H9 (cell line): ENCODE data around the gene PAIP1. TPM values are rescaled to one million over a fixed set of nuclear protein-coding genes. Genes with fewer than 3 reads are reported as not detected.

Source experiments
- DNase-seq: peaks from one replicate; pipeline ENCODE4 v3.0.0-alpha.2; 2017
- H2AFZ ChIP-seq: one replicate; pipeline ENCODE4 v1.6.1; 2013; ENCODE audit warnings: mild to moderate bottlenecking, low read length, control low read depth, moderate library complexity
- H2AK5ac ChIP-seq: 2 replicates; pipeline ENCODE4 v1.6.1; 2013; ENCODE audit warnings: low read length, control low read depth, mixed read lengths; ENCODE audit not compliant: insufficient read length
- H2BK120ac ChIP-seq: one replicate; pipeline ENCODE4 v1.6.1; 2013; ENCODE audit warnings: low read depth, mild to moderate bottlenecking, low read length, control low read depth, inconsistent platforms; ENCODE audit not compliant: poor library complexity, severe bottlenecking
- H2BK12ac ChIP-seq: 2 replicates; pipeline ENCODE4 v1.6.1; 2013; ENCODE audit warnings: low read length, control low read depth, mixed read lengths, low read depth; ENCODE audit not compliant: insufficient read length
- H2BK15ac ChIP-seq: 2 replicates; pipeline ENCODE4 v1.6.1; 2013; ENCODE audit warnings: low read depth, low read length, control low read depth
- H2BK20ac ChIP-seq: one replicate; pipeline ENCODE4 v1.6.1; 2013; ENCODE audit warnings: low read depth, mild to moderate bottlenecking, low read length, control low read depth, inconsistent platforms; ENCODE audit not compliant: poor library complexity, severe bottlenecking
- H2BK5ac ChIP-seq: 2 replicates; pipeline ENCODE4 v1.6.1; 2013; ENCODE audit warnings: low read length, control low read depth, mixed read lengths; ENCODE audit not compliant: insufficient read length
- H3K14ac ChIP-seq: 2 replicates; pipeline ENCODE4 v1.6.1; 2013; ENCODE audit warnings: low read length, control low read depth; ENCODE audit not compliant: insufficient read depth
- H3K18ac ChIP-seq: 2 replicates; pipeline ENCODE4 v1.6.1; 2013; ENCODE audit warnings: low read depth, mild to moderate bottlenecking, mixed read lengths, low read length, control low read depth; ENCODE audit not compliant: insufficient read length
- H3K23ac ChIP-seq: 2 replicates; pipeline ENCODE4 v1.6.1; 2013; ENCODE audit warnings: low read length, control low read depth, mixed read lengths, low read depth; ENCODE audit not compliant: insufficient read length
- H3K23me2 ChIP-seq: 2 replicates; pipeline ENCODE4 v1.6.1; 2013; ENCODE audit warnings: low read depth, mild to moderate bottlenecking, mixed read lengths, low read length, control low read depth; ENCODE audit not compliant: insufficient read length, poor library complexity, severe bottlenecking
- H3K27ac ChIP-seq: 2 replicates; pipeline ENCODE4 v1.5.1; 2013; ENCODE audit warnings: low read length, control low read depth, mixed read lengths, low read depth; ENCODE audit not compliant: insufficient read length
- H3K27me3 ChIP-seq: 2 replicates; pipeline ENCODE4 v1.6.1; 2013; ENCODE audit warnings: low read length, control low read depth, inconsistent platforms; ENCODE audit not compliant: insufficient read depth
- H3K4ac ChIP-seq: 2 replicates; pipeline ENCODE4 v1.6.1; 2013; ENCODE audit warnings: low read depth, mild to moderate bottlenecking, control low read depth, inconsistent platforms, low read length, moderate library complexity
- H3K4me1 ChIP-seq: 2 replicates; pipeline ENCODE4 v1.6.1; 2013; ENCODE audit warnings: low read length, control low read depth, inconsistent platforms; ENCODE audit not compliant: insufficient read depth
- H3K4me2 ChIP-seq: 2 replicates; pipeline ENCODE4 v1.6.1; 2013; ENCODE audit warnings: low read length, control low read depth, mixed read lengths; ENCODE audit not compliant: insufficient read length, insufficient read depth
- H3K56ac ChIP-seq: 2 replicates; pipeline ENCODE4 v1.6.1; 2013; ENCODE audit warnings: low read depth, mild to moderate bottlenecking, mixed read lengths, low read length, control low read depth; ENCODE audit not compliant: insufficient read length
- H3K79me1 ChIP-seq: 2 replicates; pipeline ENCODE4 v1.6.1; 2013; ENCODE audit warnings: low read depth, mild to moderate bottlenecking, moderate library complexity, low read length, control low read depth, inconsistent platforms; ENCODE audit not compliant: insufficient read depth, poor library complexity, severe bottlenecking
- H3K79me2 ChIP-seq: 2 replicates; pipeline ENCODE4 v1.6.1; 2013; ENCODE audit warnings: low read length, control low read depth, inconsistent platforms; ENCODE audit not compliant: insufficient read depth
- H3K9ac ChIP-seq: 2 replicates; pipeline ENCODE4 v1.6.1; 2013; ENCODE audit warnings: low read length, control low read depth, mixed read lengths; ENCODE audit not compliant: insufficient read length; ENCODE audit errors: extremely low read depth
- H3K9me3 ChIP-seq: one replicate; pipeline ENCODE4 v1.6.1; 2013; ENCODE audit warnings: low read depth, low read length, inconsistent platforms; ENCODE audit not compliant: control insufficient read depth
- H3T11ph ChIP-seq: one replicate; pipeline ENCODE4 v1.6.1; 2013; ENCODE audit warnings: mild to moderate bottlenecking, low read length, control low read depth, inconsistent platforms
- H4K20me1 ChIP-seq: one replicate; pipeline ENCODE4 v1.6.1; 2013; ENCODE audit not compliant: control insufficient read depth, insufficient read length, insufficient read depth
- H4K5ac ChIP-seq: 2 replicates; pipeline ENCODE4 v1.6.1; 2013; ENCODE audit warnings: low read depth, mild to moderate bottlenecking, mixed read lengths, low read length, control low read depth; ENCODE audit not compliant: insufficient read length
- H4K8ac ChIP-seq: replicated peaks from 2 replicates; pipeline ENCODE4 v1.6.1; 2013; ENCODE audit warnings: low read length, control low read depth, mixed read lengths, low read depth; ENCODE audit not compliant: insufficient read length
- H4K91ac ChIP-seq: 2 replicates; pipeline ENCODE4 v1.6.1; 2013; ENCODE audit warnings: low read depth, mild to moderate bottlenecking, moderate library complexity, mixed read lengths, low read length, control low read depth; ENCODE audit not compliant: insufficient read length
- H3K27ac Mint-ChIP-seq, 3 experiments: 2 replicates in 2 of 3; 3 replicates in 1 of 3; pipeline ENCODE4 v1.8.0; 2020 to 2021; ENCODE audit warnings: mixed read lengths in 3 of 3, mild to moderate bottlenecking in 1 of 3, moderate library complexity in 1 of 3
- H3K27me3 Mint-ChIP-seq: 2 replicates; pipeline ENCODE4 v1.8.0; 2021; ENCODE audit warnings: low read depth, mild to moderate bottlenecking, moderate library complexity, mixed read lengths
- H3K36me3 Mint-ChIP-seq, 3 experiments: 2 replicates in 2 of 3; 3 replicates in 1 of 3; pipeline ENCODE4 v1.8.0; 2020 to 2021; ENCODE audit warnings: low read depth in 3 of 3, mixed read lengths in 3 of 3; ENCODE audit not compliant: insufficient read depth in 1 of 3
- H3K4me1 Mint-ChIP-seq, 2 experiments: 2 replicates each; pipeline ENCODE4 v1.8.0; 2020; ENCODE audit warnings: mixed read lengths in 2 of 2
- H3K4me3 Mint-ChIP-seq, 2 experiments: 2 replicates in 1 of 2; 3 replicates in 1 of 2; pipeline ENCODE4 v1.8.0; 2020 to 2021; ENCODE audit warnings: mild to moderate bottlenecking in 2 of 2, mixed read lengths in 2 of 2, moderate library complexity in 1 of 2
- H3K9me3 Mint-ChIP-seq, 2 experiments: 2 replicates in 1 of 2; 3 replicates in 1 of 2; pipeline ENCODE4 v1.8.0; 2020; ENCODE audit warnings: mild to moderate bottlenecking in 2 of 2, mixed read lengths in 2 of 2, moderate library complexity in 1 of 2
- CTCF ChIP-seq: fragments of 200-600 bp; sonication (generic); conservative IDR thresholded peaks from 3 replicates; pipeline ENCODE4 v1.8.0; 2021; ENCODE audit warnings: antibody characterized with exemption, mild to moderate bottlenecking
- WGBS: extraction: QIAGEN DNeasy Blood & Tissue Kit; methylation state at CpG from one replicate; pipeline ENCODE4 v1.1.7; 2013; ENCODE audit warnings: missing lambda C conversion rate, low lambda C conversion rate, mixed read lengths; ENCODE audit not compliant: insufficient read length; ENCODE audit errors: extremely low coverage; 5-methylcytosine and 5-hydroxymethylcytosine counted together
- total RNA-seq: library from RNA; stranded (reverse); gene quantifications from 2 replicates; pipeline ENCODE4 v1.2.1, GENCODE V29; 2021

PAIP1 gene
- total RNA-seq, 1 experiment from 2014 or later: 92.9 TPM

DNA sequence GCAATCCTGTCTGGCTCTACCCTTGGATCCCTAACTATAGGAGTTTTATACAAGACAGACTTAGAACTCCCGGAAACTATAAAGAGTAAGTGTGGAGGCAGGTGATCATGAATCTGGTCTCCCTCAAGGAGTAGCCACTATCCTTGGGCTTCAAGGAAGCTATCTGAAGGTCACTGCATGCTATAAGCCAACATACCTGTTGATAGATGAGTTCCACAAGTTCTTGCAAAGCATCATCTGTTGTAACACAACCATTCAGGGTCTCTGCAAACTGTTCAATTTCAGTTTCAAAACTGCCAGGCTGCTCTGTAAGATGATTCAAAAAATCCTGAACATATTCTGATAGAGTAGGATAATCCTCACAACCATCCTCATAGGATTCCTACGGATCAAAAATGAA lies 9.3 kb downstream of the PAIP1 start:
- H4K8ac ChIP-seq: no peak overlapping the region
- H4K91ac ChIP-seq: no peak overlapping the region
- no peak overlapping the region for H3K4me2 ChIP-seq
- H2BK20ac ChIP-seq: no peak overlapping the region
- H3K79me1 ChIP-seq: no peaks in the 10 kb centered on the region
- no peak overlapping the region for H3K27ac ChIP-seq
- no peak overlapping the region for H3K4ac ChIP-seq
- H2AFZ ChIP-seq: no peak overlapping the region
- no peak overlapping the region for H2BK120ac ChIP-seq
- H3K9ac ChIP-seq: no peak overlapping the region
- no peak overlapping the region for H2BK15ac ChIP-seq
- Mint-ChIP-seq H3K4me1 (no peaks in the 10 kb centered on the region), H3K9me3 (no peaks in the 10 kb centered on the region), H3K36me3 (peaks cover 42 to 67% (median 54%) of the 10 kb centered on the region in 3 experiments; a peak in 6 of 7 replicates), H3K27me3 (no peaks in the 10 kb centered on the region), H3K4me3 (no peak overlapping the region), H3K27ac (no peak overlapping the region)
- DNase-seq: no peak
- H3K18ac ChIP-seq: no peak overlapping the region
- no peaks in the 10 kb centered on the region for H3K4me1 ChIP-seq
- no peaks in the 10 kb centered on the region for H3K9me3 ChIP-seq
- TF ChIP-seq CTCF: no peak
- no peaks in the 10 kb centered on the region for H3K27me3 ChIP-seq
- H3K14ac ChIP-seq: no peak overlapping the region
- no peak overlapping the region for H2BK12ac ChIP-seq
- no peak overlapping the region for H4K5ac ChIP-seq
- no peak overlapping the region for H3T11ph ChIP-seq
- no peaks in the 10 kb centered on the region for H4K20me1 ChIP-seq
- peaks cover 5% of the 10 kb centered on the region; the same call in 1 of the 2 replicates for H3K79me2 ChIP-seq
- WGBS: no CpG with 5 or more reads among the region's 2 CpGs
- no peaks in the 10 kb centered on the region for H3K23me2 ChIP-seq
- no peak overlapping the region for H3K23ac ChIP-seq
- H2BK5ac ChIP-seq: no peak overlapping the region
- H2AK5ac ChIP-seq: no peak overlapping the region
- no peak overlapping the region for H3K56ac ChIP-seq
